Pericardium fibroblast (primary cell): ENCODE measurements around the gene LRP4. TPM values are rescaled to one million over a fixed set of nuclear protein-coding genes. Genes with fewer than 3 reads are reported as not detected.

ENCODE experiments used
- total RNA-seq: library from RNA; depleted of rRNA; stranded (reverse); fragments of >200 nt; gene quantifications from 2 replicates; pipeline ENCODE4 v1.2.3, GENCODE V29; 2015

Gene LRP4, protein sequence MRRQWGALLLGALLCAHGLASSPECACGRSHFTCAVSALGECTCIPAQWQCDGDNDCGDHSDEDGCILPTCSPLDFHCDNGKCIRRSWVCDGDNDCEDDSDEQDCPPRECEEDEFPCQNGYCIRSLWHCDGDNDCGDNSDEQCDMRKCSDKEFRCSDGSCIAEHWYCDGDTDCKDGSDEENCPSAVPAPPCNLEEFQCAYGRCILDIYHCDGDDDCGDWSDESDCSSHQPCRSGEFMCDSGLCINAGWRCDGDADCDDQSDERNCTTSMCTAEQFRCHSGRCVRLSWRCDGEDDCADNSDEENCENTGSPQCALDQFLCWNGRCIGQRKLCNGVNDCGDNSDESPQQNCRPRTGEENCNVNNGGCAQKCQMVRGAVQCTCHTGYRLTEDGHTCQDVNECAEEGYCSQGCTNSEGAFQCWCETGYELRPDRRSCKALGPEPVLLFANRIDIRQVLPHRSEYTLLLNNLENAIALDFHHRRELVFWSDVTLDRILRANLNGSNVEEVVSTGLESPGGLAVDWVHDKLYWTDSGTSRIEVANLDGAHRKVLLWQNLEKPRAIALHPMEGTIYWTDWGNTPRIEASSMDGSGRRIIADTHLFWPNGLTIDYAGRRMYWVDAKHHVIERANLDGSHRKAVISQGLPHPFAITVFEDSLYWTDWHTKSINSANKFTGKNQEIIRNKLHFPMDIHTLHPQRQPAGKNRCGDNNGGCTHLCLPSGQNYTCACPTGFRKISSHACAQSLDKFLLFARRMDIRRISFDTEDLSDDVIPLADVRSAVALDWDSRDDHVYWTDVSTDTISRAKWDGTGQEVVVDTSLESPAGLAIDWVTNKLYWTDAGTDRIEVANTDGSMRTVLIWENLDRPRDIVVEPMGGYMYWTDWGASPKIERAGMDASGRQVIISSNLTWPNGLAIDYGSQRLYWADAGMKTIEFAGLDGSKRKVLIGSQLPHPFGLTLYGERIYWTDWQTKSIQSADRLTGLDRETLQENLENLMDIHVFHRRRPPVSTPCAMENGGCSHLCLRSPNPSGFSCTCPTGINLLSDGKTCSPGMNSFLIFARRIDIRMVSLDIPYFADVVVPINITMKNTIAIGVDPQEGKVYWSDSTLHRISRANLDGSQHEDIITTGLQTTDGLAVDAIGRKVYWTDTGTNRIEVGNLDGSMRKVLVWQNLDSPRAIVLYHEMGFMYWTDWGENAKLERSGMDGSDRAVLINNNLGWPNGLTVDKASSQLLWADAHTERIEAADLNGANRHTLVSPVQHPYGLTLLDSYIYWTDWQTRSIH (N-terminal part only)
- 5.7 and 10.3 TPM in 2 replicates for total RNA-seq

GRCh38 chr11:46918083-46918787 lies at the start of gene LRP4:
LRP4 (minus strand) TSS chr11:46918550; CDS start chr11:46918379, 171 bp downstream.

GRCh38 chr11:46936138-46937110 lies 18.1 kb upstream of the LRP4 start, which contains the start of gene CSTPP1:
CSTPP1 (plus strand) TSS chr11:46936761; CDS start chr11:46936806, 45 bp downstream.

DNA sequence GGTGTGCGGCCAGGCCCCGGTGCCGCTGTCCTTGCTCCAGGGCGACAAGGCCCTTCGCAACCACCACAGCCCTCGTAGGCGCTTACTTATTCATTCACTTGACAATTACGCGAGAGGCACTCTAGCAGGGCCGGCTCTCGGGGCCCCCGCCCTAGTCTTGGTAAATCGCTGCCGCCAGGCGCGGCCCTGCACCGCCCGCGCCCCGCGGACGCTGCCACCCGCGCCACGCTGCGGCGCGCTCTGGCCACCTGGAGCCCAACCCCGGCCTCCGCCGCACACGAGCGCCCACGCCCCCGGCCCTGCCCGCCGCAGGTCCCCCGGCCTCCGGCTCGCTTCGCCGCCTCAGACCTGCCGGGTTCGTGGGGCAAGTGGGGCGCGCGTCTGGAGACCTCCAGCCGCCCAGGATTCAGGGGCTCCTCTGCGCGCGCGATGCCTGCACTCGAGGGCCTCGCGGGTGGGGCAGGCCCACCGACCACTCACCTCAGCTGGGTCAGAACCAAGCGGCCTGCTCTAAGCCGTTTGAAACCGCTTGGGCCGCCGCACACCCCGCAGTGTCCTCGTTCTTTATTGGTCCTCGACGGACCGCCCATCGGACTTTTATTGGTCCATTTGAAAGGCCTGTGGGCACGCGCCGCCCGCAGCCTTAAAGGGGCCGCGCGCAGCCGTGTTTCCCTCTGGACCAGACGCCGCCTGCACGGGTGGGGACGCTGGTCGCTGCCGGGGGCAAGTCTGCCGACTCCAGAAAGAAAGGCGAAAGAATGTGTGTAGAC lies 72.4 kb downstream of the LRP4 start, which contains the start of gene CKAP5:
Gene CKAP5 (minus strand): TSS at position 541 of the 770 bp plus-strand sequence. CDS start 25,049 bp downstream, outside the sequence.

Other genes with a start within 250 kb of the LRP4 start
- gene ARHGAP1, start 217.9 kb downstream of the LRP4 start, total RNA-seq: 48.4 and 59.6 TPM in 2 replicates
- gene ZNF408, start 217.5 kb downstream of the LRP4 start, total RNA-seq: 14.7 and 21.3 TPM in 2 replicates
- gene F2, start 199.3 kb downstream of the LRP4 start, total RNA-seq: not detected in 2 replicates
- gene CKAP5, start 72.3 kb downstream of the LRP4 start, total RNA-seq: 31.7 and 40.3 TPM in 2 replicates
- 24.4 and 26.0 TPM in 2 replicates for gene CSTPP1, start 18.2 kb upstream of the LRP4 start, total RNA-seq